Duodenal mucosa (tissue), 2 donors: ENCODE results near the gene RFK.

Experiments used
- H3K27ac ChIP-seq: one replicate; pipeline ENCODE4 v1.7.0; 2013; ENCODE audit warnings: low read depth, low read length
- H3K27me3 ChIP-seq, 2 donors: one replicate each; pipeline ENCODE4 v1.7.0; 2013; ENCODE audit warnings: low read length in 2 of 2, control low read depth in 1 of 2; ENCODE audit not compliant: insufficient read depth in 2 of 2, control insufficient read depth in 1 of 2
- H3K36me3 ChIP-seq, 2 donors: one replicate each; pipeline ENCODE4 v1.7.0; 2013; ENCODE audit warnings: low read length in 2 of 2, control low read depth in 1 of 2; ENCODE audit not compliant: insufficient read depth in 2 of 2, control insufficient read depth in 1 of 2
- H3K4me1 ChIP-seq, 2 donors: one replicate each; pipeline ENCODE4 v1.7.0; 2013; ENCODE audit warnings: low read length in 2 of 2, control low read depth in 1 of 2; ENCODE audit not compliant: insufficient read depth in 2 of 2, control insufficient read depth in 1 of 2
- H3K4me3 ChIP-seq, 2 donors: one replicate each; pipeline ENCODE4 v1.7.0; 2013; ENCODE audit warnings: low read length in 2 of 2, low read depth in 1 of 2
- H3K9ac ChIP-seq, 2 donors: one replicate each; pipeline ENCODE4 v1.7.0; 2013; ENCODE audit warnings: low read length in 2 of 2, low read depth in 1 of 2
- H3K9me3 ChIP-seq, 2 donors: one replicate each; pipeline ENCODE4 v1.7.0; 2013; ENCODE audit warnings: low read length in 2 of 2, control low read depth in 1 of 2; ENCODE audit not compliant: control insufficient read depth in 1 of 2

The RFK gene

GRCh38 chr9:76342201-76342600 lies 52.0 kb downstream of the RFK start:
- Histone ChIP-seq H3K4me1 (no peaks in the 10 kb centered on the region), H3K36me3 (peaks cover 9 to 33% of the 10 kb centered on the region in 2 donors)

GRCh38 chr9:76341616-76342015 lies 52.6 kb downstream of the RFK start:
- no peak overlapping the region for H3K4me3 ChIP-seq
- H3K27ac ChIP-seq: no peak overlapping the region
- no peaks in the 10 kb centered on the region for H3K9me3 ChIP-seq
- H3K4me1 ChIP-seq: no peaks in the 10 kb centered on the region
- H3K36me3 ChIP-seq: peaks cover 9 to 36% of the 10 kb centered on the region in 2 donors
- no peaks in the 10 kb centered on the region for H3K27me3 ChIP-seq
- no peak overlapping the region for H3K9ac ChIP-seq

More at GRCh38 chr9:76342201-76342600, 52.0 kb downstream of the RFK start:
- H3K27ac ChIP-seq: no peak overlapping the region
- H3K9ac ChIP-seq: no peak overlapping the region
- no peaks in the 10 kb centered on the region for H3K27me3 ChIP-seq
- no peaks in the 10 kb centered on the region for H3K9me3 ChIP-seq
- H3K4me3 ChIP-seq: no peak overlapping the region

DNA sequence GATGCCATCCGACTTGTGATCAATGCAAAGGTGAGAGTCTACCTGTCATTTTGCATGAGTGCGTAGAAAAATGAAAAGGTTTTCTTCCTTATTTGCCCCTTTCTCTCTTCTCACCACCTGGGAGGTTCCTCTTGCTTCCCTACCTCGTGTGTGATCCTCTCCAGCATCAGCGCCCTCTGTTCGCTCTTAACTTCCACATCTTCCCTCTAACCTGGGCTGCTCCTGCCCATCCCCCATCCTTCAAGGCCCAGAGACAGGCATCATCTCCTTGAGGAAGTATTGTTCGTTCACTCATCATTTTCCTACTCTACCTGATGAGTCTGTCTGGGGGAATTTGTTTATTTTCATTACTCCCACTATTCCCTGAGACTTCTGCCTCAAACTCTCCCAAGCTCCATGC lies 55.8 kb downstream of the RFK start:
- Histone ChIP-seq H3K27me3 (no peaks in the 10 kb centered on the region), H3K4me3 (no peak overlapping the region), H3K4me1 (no peaks in the 10 kb centered on the region), H3K9me3 (no peaks in the 10 kb centered on the region), H3K9ac (no peak overlapping the region), H3K27ac (no peak overlapping the region), H3K36me3 (peaks cover 13 to 65% of the 10 kb centered on the region in 2 donors)

GRCh38 chr9:76336027-76336426 lies 58.2 kb downstream of the RFK start:
- Histone ChIP-seq H3K27me3 (no peaks in the 10 kb centered on the region), H3K9me3 (no peaks in the 10 kb centered on the region), H3K27ac (no peak overlapping the region), H3K36me3 (peaks cover 23 to 72% of the 10 kb centered on the region in 2 donors), H3K9ac (no peak overlapping the region), H3K4me1 (no peaks in the 10 kb centered on the region), H3K4me3 (no peak overlapping the region)
